ENCODE results near the gene RPUSD1.
"Not testable (repeated sequence)": the region's sequence is repeated elsewhere in the genome, so short reads cannot be mapped to it uniquely, and the experiment has no call there.

Gene RPUSD1

GRCh38 chr16:787978-788398 lies at the start of gene RPUSD1:
Gene RPUSD1, minus strand, starts transcription at chr16:788381. Its CDS starts 644 bp downstream, at chr16:787737.
- DNase-seq (ENCODE audit: low spot score) = no peak

- DNase-seq (ENCODE audit: low spot score) = not testable (repeated sequence)
Measured at GRCh38 chr16:836822-837221, 48.6 kb upstream of the RPUSD1 start.

- no peak for DNase-seq (ENCODE audit: low spot score)
Measured at GRCh38 chr16:836221-836620, 48.0 kb upstream of the RPUSD1 start.

GRCh38 chr16:835373-835772 lies 47.2 kb upstream of the RPUSD1 start:
- no peak for DNase-seq (ENCODE audit: low spot score)

- no peak for DNase-seq (ENCODE audit: low spot score)
Measured at GRCh38 chr16:833411-833810, 45.2 kb upstream of the RPUSD1 start.

GRCh38 chr16:832652-833336 lies 44.6 kb upstream of the RPUSD1 start:
- DNase-seq (ENCODE audit: low spot score) = no peak

- no peak for DNase-seq (ENCODE audit: low spot score)
Measured at GRCh38 chr16:831571-832413, 43.6 kb upstream of the RPUSD1 start.

- DNase-seq (ENCODE audit: low spot score) = no peak
Measured at GRCh38 chr16:830871-831570, 42.8 kb upstream of the RPUSD1 start.

GRCh38 chr16:830107-830870 lies 42.1 kb upstream of the RPUSD1 start:
- DNase-seq (ENCODE audit: low spot score) = no peak

- DNase-seq (ENCODE audit: low spot score) = no peak
Measured at GRCh38 chr16:828891-829290, 40.7 kb upstream of the RPUSD1 start.

- DNase-seq (ENCODE audit: low spot score) = no peak
Measured at GRCh38 chr16:827513-827912, 39.3 kb upstream of the RPUSD1 start.

- no peak for DNase-seq (ENCODE audit: low spot score)
Measured at GRCh38 chr16:825341-826061, 37.3 kb upstream of the RPUSD1 start.

GRCh38 chr16:824601-825000 lies 36.4 kb upstream of the RPUSD1 start:
- no peak for DNase-seq (ENCODE audit: low spot score)

- no peak for DNase-seq (ENCODE audit: low spot score)
Measured at GRCh38 chr16:824194-824593, 36.0 kb upstream of the RPUSD1 start.

- no peak for DNase-seq (ENCODE audit: low spot score)
Measured at GRCh38 chr16:822909-823297, 34.7 kb upstream of the RPUSD1 start.

GRCh38 chr16:822174-822908 lies 34.2 kb upstream of the RPUSD1 start:
- DNase-seq (ENCODE audit: low spot score) = no peak

- no peak for DNase-seq (ENCODE audit: low spot score)
Measured at GRCh38 chr16:821751-822150, 33.6 kb upstream of the RPUSD1 start.

- DNase-seq (ENCODE audit: low spot score) = no peak
Measured at GRCh38 chr16:820748-821147, 32.6 kb upstream of the RPUSD1 start.

GRCh38 chr16:820044-820408 lies 31.8 kb upstream of the RPUSD1 start:
- DNase-seq (ENCODE audit: low spot score) = not testable (repeated sequence)

GRCh38 chr16:819336-820043 lies 31.3 kb upstream of the RPUSD1 start:
- DNase-seq (ENCODE audit: low spot score) = peak; percentile 15

Data from CD4-positive, alpha-beta T cell treated with Interleukin-2 at 100 ng/mL for 4 hours (primary cell).